DMS 273 treated with DMSO at 0.1 percent for 48 hours (cell line): ENCODE data around the gene PIGL.
A peak's percentile ranks its signal among the peaks of the same experiment; 100 is the strongest.
"Not testable (repeated sequence)": the region's sequence is repeated elsewhere in the genome, so short reads cannot be mapped to it uniquely, and the experiment has no call there.

Source experiments
- DNase-seq: peaks from one replicate; lab custom pipeline; 2025; lab: John Stamatoyannopoulos, UW

The PIGL gene

DNA sequence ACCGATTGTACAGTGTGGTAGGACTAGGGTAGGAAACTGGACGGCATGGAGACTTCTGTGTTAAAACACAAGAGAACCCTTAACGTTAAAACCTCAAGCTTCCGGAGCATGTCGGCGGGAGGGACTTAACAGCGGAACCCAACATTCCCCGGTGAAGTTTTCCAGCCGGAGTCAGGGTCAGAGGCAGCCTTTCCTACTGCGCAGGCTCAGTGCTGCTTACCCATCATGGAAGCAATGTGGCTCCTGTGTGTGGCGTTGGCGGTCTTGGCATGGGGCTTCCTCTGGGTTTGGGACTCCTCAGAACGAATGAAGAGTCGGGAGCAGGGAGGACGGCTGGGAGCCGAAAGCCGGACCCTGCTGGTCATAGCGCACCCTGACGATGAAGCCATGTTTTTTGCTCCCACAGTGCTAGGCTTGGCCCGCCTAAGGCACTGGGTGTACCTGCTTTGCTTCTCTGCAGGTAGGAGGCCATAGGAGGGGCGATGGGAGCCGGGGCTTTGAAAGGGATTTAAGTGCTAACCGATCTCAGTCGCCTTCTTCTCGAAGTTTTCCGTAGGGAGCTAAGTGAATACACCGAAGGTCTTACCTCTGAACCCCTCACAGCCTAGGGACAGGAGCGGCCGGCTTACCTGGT lies at the start of gene PIGL:
TSS of gene PIGL (plus strand) at position 209 of the 634 bp plus-strand sequence. CDS start at position 226, 17 bp downstream.
- DNase-seq, result peak; percentile 80

DNA sequence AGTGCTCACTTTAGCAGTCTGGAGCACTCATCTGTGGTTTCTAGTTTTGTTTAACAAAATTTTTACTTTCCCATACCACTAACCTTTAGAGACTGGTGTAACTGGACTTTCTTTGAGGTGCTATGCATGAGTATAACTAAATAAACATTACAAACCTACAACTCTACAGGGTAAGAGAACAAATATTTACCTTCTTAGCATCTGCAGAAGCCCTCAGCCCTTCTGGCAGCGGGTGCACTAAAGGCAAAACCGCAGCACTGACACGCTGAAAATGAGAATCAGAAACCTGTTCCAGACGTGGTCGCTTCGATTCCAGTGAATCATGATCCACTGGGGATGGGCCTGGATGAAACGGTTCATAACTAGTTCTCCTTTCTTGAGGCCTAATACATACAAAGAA lies 45.4 kb upstream of the PIGL start:
- no peak for DNase-seq

DNA sequence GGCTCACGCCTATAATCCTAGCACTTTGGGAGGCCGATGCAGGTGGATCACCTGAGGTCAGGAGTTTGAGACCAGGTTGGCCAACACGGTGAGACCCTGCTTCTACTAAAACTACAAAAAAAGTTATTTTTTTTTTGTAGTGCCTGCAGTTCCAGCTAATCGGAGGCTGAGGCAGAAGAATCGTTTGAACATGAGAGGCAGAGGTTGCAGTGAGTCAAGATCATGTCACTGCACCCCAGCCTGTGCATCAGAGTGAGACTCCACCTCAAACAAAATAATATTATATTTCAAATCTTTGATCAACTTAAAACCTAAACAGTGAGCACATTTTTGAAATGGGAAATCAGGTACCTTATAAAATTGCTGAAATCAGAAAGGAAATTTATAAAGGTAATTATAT lies 38.2 kb upstream of the PIGL start:
- DNase-seq, result no peak

DNA sequence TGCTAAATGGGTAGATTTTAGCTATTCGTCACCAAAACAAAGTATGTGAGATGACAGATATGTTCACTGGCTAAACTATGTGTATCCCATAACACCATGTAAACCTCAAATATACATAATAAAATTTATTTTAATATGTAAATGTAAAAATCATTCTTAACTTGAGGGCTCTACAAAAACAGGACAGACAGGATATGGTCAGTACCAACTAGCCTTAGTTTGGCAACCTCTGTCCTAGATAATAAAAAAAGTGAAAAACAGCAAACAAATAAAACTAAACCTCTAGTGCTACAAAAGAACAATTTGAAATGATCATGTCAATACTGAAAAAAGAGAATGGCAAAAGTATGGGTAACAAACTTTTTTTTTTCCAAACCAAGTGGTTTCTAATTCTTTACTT lies 35.4 kb upstream of the PIGL start:
- no peak for DNase-seq

GRCh38 chr17:16187642-16188041 lies 29.4 kb upstream of the PIGL start:
- no peak for DNase-seq

GRCh38 chr17:16189791-16190348 lies 27.1 kb upstream of the PIGL start:
- DNase-seq, result no peak

DNA sequence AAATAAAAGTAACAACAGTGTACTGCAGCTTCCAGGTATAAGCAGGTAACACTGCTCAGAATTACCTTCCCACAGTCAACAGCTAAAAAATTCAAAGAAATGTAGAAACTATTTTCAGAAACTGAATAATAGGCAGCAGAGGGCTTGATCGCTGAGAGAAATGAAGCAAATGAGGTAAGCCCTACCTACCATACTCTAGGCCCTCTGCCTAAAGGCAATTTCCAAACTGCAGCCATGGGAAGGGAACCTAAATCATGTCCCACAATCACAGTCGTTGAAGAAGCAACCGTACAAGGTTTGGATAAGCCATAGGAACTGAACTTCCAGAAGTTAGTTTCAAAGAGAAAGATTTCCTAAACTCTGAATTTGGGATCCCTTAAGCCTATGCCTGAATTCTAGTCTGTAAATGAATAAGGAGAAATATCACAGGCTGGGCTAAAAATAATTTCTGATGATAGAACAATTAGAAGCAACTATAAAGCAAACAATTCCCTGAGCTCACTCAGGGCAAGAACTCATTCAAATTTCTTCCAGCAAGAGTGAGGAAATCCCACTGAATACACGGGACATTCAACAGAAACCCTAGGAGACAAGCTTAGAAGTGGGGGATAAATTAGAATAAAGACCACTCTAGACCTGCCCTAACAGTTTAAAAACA lies 26.2 kb upstream of the PIGL start:
- DNase-seq, result no peak

DNA sequence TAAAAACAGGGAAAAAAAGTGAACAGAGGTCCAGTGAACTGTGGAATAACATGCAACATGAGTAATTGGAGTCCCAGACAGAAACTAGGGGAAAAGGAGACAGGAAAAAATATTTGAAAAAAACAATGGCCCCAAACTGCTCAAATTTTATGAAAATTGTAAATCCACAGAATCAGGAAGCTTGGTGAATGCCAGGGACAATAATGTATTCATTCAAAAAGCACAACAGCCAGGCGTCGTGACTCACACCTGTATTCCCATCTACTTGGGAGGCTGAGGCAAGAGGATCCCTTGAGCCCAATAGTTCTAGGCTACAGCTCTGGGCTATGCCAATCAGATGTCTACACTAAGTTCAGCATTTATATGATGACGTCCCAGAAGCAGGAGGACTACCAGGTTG lies 25.4 kb upstream of the PIGL start:
- DNase-seq, result no peak

DNA sequence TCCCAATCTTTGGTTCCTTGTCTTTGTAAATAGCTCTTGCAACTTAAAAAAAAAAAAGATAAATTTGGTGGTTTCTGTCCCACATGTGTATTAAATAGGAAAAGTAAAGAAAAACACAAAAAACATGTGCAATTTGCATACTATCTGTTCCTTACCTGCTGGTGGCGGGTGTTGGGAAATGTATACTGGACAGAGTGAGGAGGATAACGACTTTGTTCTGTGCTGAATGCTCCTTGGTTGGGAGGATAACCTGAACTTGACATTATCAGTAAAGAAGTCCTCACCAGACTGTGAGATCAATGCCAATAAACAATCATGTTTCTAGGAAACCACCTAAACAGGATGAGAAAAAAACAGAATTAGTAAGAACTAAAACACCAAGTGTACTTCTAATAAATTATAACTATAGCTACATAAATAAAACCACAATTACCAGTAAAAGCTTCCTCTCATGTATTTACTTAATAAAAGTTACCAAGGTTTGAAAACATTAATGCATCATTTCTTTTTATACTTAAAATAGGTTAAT lies 22.6 kb upstream of the PIGL start:
- not testable (repeated sequence) for DNase-seq

GRCh38 chr17:16197276-16197675 lies 19.7 kb upstream of the PIGL start:
- DNase-seq, result no peak

GRCh38 chr17:16199093-16199492 lies 17.9 kb upstream of the PIGL start:
- DNase-seq, result no peak

DNA sequence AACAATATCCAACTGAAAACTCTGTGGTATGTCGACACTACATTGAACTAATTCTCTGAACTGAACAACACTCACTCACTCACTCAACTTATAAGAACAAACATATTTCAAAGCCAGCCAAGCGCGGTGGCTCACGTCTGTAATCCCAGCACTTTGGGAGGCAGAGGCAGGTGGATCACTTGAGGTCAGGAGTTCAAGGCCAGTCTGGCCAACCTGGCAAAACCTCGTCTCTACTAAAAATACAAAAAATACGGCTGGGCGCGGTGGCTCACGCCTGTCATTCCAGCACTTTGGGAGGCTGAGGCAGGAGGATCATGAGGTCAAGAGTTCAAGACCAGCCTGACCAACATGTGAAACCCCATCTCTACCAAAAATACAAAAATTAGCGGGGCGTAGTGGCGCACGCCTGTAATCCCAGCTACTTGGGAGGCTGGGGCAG lies 15.3 kb upstream of the PIGL start:
- DNase-seq, result not testable (repeated sequence)

DNA sequence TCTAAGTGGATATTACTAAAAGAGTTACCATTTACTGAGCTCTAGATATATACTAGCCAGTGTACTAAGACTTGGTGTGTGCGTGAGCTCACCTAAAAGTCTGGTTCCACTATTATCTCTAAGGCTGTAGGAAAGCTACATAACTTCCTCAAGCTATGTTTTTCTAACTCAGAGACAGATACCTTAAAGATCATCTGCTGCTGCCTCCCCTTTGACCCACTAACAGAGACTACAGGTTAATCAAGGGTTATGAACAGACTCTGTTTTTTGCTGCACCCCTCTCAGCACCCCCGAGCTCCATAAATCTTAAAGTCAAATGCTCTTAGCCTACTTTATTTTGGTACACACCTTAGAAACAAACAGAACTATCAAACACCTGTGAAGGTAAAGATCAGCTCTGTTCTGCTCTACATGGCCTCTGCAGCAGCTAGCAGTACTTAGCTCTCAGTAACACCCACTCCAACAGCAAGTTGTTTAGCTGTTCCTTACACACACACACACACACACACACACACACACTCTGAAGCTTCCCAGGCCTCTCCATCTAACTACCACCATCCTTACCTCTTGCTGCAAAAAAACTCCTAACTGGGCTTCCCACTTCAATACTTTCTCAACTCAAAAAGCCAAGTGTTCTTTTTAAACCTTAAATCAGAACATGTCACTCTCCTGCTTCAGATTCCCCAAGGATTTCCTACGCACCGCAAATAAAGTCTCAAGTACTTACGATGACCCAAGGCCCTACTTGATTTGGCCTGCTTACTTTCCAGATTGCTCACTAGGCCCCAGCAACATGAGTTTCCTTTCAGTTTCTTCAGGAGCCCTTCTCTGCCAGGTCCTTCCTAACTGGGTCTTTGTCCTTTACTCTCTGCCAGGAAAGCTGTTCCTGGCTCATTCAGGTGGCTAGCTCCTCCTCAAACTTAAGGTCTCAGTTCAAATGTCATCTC lies 14.2 kb upstream of the PIGL start:
- DNase-seq, result not testable (repeated sequence)

GRCh38 chr17:16204763-16205162 lies 12.2 kb upstream of the PIGL start:
- DNase-seq, result not testable (repeated sequence)

GRCh38 chr17:16211590-16211989 lies 5.4 kb upstream of the PIGL start:
- no peak for DNase-seq

- DNase-seq, result no peak
Observed at GRCh38 chr17:16212793-16213192, 4.2 kb upstream of the PIGL start.

GRCh38 chr17:16214190-16215001 lies 2.6 kb upstream of the PIGL start:
- DNase-seq, result no peak

GRCh38 chr17:16215002-16215272 lies 2.1 kb upstream of the PIGL start:
- no peak for DNase-seq

- DNase-seq, result peak; percentile 51
Observed at GRCh38 chr17:16215273-16215964, 1.6 kb upstream of the PIGL start, which contains the start of gene NCOR1. TSS of gene NCOR1 (minus strand) at chr17:16215534. CDS start at chr17:16194569, 20,965 bp downstream.

DNA sequence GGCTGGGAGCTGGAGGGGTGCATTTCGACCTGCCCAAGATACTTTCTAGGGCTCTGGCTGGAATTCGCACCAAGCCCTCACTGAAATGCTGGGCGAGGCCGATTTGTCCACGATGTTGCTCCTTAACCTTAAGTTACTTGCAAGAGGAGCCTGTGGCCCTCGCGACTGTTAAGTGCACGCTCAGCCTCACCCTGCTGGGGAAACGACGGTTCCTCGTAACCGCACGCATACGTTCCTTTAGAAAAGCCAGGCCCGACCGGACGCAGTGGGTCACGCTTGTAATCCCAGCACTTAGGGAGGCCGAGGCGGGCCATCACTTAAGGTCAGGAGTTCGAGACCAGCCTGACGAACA lies 1.1 kb upstream of the PIGL start:
- DNase-seq, result no peak
